GOT3 (cell line): Measurements from ENCODE around the gene SCAF11.

Experiments
- DNase-seq: peaks from one replicate; lab custom pipeline; 2025; ENCODE audit warnings: mixed read lengths; lab: John Stamatoyannopoulos, UW

The SCAF11 gene

DNA sequence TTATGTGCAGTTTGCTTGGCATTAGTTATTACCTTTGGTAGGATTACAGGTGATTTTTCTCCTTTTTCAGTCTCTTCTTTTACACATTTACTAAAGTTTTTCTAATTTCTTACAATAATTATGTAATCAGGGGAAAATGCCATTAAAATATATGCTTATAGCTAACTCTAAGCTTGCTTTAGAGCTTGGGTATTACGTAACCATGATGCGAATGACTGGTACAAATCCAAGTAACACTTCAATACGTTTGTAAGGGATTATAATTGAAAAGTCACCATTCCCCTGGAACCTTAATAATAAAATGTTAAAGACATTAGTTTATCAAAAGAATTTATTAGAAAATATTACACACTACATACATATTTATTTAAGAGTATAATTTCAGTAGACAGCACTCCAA, 71.6 kb downstream of the SCAF11 start:
- no peak for DNase-seq

- DNase-seq, result no peak
Observed at GRCh38 chr12:45915405-45915804, 75.0 kb downstream of the SCAF11 start.

DNA sequence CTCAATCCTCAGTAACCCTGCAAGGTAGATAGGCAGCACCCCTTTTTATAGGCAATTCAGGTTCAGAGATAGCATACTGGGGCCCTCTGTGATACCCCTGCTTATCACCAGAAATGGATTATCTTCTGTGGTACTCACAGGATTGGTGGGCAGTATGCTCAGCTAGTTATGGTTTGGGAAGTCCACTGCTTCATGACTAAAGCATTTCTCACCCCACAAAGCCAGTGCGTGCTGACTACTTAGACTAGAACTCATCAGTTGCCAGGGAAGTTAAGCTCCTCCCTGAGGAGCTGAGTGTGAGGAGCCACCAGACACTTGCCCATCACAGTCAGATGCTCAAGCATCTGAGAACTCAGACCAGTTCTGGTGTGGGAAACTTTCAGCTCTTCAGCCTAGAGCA, 76.3 kb downstream of the SCAF11 start:
- DNase-seq, result no peak

DNA sequence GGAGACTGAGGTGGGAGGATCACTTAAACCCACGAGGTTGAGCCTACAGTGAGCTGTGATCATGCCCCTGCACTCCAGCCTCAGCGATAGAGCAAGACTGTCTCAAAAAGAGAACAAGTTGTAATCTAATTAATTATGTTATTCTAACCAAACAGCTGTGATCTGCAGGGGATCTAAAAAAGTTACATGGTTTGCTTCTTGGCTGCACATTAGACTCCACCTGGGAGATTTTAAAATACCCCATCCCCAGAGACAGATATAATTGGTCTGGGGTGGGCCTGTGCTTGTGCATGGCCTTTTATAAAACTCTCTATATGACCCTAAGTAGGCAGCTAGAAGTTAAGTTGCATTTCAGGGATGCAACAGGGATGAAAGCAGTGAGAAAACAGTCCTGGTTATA, 76.7 kb downstream of the SCAF11 start:
- no peak for DNase-seq

DNA sequence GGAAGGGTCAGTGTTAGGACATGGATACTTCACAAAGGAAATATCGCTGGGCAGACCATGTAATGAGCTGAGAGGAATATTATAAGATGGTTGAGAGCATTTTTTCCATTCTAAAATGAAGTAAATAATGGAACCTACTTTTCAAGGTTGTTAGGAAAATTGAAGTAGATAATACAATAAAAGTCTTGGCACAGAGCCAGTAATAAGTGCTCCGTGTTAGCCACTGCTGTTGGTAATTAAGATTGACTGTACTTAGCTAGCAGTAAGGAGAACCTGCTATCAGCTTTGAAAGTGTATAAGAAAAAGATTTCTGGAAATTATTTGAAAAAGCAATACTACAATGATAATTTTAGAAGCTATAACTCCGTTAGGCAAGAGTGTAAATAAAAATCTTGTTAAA, 77.6 kb downstream of the SCAF11 start:
- DNase-seq, result no peak

GRCh38 chr12:45909041-45909713, 81.2 kb downstream of the SCAF11 start:
- DNase-seq, result no peak

DNA sequence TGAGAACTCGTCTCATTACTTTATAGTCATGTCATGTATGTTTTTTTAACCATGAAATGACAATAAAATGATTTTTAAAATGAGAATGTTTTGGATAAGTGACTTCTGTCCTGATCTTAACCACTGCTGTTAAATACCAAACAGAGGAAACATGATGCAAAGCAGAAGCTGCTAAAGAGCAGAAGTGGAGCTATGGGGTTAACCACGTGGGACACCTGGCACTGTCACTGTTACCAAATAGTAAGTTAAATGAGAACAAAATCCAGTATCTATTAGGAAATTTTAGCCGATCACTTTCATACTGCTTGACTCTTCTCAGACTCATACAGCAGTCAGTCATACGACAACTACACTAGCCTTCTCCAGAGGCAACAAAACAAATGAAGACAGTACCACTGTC, 82.4 kb downstream of the SCAF11 start:
- no peak for DNase-seq

DNA sequence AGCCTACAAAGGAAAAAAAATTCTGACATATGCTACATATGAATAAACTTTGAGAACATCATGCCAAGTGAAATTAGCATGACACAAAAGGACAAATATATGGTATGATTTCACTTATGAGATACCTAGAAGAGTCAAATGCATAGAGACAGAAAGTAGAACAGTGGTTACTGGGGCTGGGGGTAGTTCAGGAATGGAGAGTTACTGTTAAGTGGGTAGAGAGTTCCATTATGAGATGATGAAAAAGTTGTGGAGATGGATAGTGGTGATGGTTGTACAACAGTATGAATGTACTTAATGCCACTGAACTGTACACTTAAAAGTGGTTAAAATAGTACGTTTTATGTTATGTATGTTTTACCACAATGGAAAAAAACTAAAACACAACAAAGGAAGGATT, 92.3 kb downstream of the SCAF11 start:
- DNase-seq, result no peak

GRCh38 chr12:45895961-45896360, 94.4 kb downstream of the SCAF11 start:
- no peak for DNase-seq

DNA sequence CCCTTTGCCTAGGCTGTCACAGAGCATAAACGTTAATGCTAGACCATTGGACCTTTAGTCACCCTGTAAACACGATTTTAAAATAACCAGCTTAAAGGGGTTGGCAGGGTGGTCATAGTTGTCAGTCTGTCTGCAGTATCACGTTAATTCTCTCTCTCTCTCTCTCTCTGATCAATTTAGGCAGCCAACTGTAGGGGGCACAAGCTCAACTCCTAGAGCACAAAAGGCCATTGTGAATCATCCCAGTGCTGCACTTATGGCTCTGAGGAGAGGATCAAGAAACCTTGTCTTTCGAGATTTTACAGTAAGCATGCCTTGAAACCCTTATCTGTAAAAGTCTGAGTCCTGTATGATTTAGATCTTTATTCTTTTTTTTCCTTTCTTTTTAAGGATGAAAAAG, 97.1 kb downstream of the SCAF11 start:
- no peak for DNase-seq

GRCh38 chr12:45890276-45890675, 100.1 kb downstream of the SCAF11 start:
- no peak for DNase-seq

DNA sequence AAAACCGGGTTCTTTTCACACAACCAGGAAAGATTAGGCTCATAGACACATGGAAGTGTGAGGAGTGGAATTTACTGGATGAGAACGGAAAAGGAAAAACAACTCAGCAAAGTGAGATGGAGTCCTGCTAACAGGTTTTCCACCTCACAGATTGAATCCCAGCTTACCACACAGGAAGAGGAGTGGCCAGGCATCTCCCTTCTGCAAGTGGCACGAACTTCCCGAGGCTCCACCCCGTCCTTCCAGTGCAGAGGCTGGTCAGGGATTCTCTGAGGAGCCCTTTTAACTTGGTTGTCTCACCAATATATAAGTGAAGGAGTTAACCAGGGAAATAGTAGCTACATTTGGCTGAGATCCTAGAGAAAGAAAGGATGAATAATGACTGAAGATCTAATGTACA, 102.8 kb downstream of the SCAF11 start:
- no peak for DNase-seq

- DNase-seq, result no peak
Observed at GRCh38 chr12:45886685-45887084, 103.7 kb downstream of the SCAF11 start.

DNA sequence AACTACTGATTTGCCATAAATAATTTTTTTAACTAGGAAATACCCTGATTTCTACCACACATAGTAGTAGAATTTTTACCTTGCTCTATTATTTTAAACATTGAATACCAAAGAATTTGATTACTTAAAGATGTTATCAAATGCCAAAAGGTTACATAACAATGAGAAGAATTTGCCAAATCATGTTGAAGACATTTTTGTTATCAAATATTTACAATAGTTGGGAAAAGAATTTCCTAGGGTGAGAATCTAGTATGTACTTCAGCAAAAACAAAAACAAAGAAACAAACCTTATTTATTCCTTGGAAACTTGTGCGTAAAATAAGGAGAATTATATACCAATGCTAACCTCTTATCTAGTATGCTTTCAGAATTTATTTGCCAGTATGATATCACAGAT, 107.2 kb downstream of the SCAF11 start:
- no peak for DNase-seq

GRCh38 chr12:45880533-45880932, 109.8 kb downstream of the SCAF11 start:
- no peak for DNase-seq

DNA sequence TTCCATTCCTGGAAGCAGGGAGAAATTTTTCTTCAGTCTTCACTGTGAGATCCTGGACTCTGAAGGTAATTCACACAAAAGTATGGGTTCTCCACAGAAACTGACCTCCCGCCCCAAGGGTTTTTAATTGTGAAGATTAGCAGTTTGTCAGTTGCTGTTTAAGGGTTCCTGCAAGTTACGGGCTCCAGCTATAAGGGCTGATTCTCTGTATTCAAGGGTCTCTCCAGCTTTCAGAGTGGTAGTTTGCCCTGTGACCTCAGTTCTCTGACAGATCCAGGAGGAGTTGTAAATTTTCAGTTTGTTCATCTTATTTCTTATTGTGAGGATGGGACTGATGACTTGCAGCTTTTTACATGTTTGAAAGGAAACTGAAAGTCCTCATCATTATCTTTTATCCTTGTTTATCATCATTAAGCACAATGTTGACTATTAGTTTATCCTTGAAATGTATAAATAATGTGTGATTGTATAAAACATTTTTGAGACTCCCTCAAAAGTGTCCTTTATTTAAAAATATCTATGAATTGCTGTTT, 110.9 kb downstream of the SCAF11 start:
- DNase-seq, result no peak

GRCh38 chr12:45878630-45879255, 111.6 kb downstream of the SCAF11 start:
- DNase-seq, result no peak

DNA sequence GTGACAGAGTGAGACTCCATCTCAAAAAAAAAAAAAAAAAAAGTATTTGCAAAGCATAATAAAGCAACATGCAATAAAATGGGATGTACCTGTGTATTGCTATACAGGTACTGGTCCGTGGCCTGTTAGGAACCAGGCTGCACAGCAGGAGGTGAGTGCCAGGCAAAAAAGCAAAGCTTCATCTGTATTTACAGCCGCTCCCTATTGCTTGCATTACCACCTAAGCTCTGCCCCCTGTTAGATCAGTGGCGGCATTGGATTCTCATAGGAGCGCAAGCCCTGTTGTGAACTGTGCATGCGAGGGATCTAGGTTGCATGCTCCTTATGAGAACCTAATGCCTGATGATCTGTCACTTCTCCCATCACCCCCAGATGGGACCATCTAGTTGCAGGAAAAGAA, 113.3 kb downstream of the SCAF11 start:
- no peak for DNase-seq

GRCh38 chr12:45872446-45872845, 117.9 kb downstream of the SCAF11 start:
- DNase-seq, result no peak
